ENCODE measurements around the gene EBF4.

DNA sequence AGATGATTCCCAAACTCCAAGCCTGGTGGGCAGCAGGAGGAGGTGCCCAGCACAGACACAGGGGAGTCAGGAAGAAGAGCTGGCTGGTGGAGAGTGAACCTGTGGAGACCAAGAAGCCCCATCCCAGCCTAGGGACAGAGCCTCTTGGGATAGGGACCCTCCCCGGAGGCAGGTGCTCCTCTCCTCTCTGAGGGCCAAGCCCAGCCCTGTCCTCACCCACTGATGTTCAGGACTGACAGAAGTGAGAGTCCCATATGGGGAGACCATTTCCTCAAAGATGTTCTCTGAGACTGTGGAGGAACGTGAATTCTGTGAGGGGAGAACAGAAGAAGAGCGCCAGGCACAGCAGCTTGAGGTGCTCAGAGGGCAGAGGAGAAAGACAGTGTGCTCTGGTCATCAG is 2.4 kb upstream of the EBF4 start:
- TF ChIP-seq POLR2A (IDR thresholded peaks at IDR 0.05) (no peak), POLR2AphosphoS5 (IDR thresholded peaks at IDR 0.05) (no peak), EP300 (IDR thresholded peaks at IDR 0.05) (no peak)
- TF ChIP-seq, protein P1, sequence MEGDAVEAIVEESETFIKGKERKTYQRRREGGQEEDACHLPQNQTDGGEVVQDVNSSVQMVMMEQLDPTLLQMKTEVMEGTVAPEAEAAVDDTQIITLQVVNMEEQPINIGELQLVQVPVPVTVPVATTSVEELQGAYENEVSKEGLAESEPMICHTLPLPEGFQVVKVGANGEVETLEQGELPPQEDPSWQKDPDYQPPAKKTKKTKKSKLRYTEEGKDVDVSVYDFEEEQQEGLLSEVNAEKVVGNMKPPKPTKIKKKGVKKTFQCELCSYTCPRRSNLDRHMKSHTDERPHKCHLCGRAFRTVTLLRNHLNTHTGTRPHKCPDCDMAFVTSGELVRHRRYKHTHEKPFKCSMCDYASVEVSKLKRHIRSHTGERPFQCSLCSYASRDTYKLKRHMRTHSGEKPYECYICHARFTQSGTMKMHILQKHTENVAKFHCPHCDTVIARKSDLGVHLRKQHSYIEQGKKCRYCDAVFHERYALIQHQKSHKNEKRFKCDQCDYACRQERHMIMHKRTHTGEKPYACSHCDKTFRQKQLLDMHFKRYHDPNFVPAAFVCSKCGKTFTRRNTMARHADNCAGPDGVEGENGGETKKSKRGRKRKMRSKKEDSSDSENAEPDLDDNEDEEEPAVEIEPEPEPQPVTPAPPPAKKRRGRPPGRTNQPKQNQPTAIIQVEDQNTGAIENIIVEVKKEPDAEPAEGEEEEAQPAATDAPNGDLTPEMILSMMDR (IDR thresholded peaks at IDR 0.05), result no peak
